ENCODE measurements around the gene ESYT2.

Gene ESYT2

GRCh38 chr7:158834878-158835784, 5.8 kb upstream of the ESYT2 start:
- no peak for TF ChIP-seq Cebpa-rat (IDR thresholded peaks at IDR 0.05)
- Histone ChIP-seq H3K27ac (no peak overlapping the region), H3K9me3 (replicated peaks in 1 of 11) (no peaks in the 10 kb centered on the region; a peak in 1 of 22 replicates), H3K4me2 (peak overlapping the region in 3 of 11 experiments; percentile 22 to 44 (median 26); a peak in 4 of 22 replicates), H3K36me3 (no peaks in the 10 kb centered on the region), H3K27me3 (no peaks in the 10 kb centered on the region), H4K20me1 (no peaks in the 10 kb centered on the region), H3K4me3 (no peak overlapping the region), H3K9ac (0 out of 22 replicates have a peak overlapping the region, but pooled peaks of 1 of the 11 experiments have one; percentile 9), H3K4me1 (peaks cover 7 to 25% (median 16%) of the 10 kb centered on the region in 10 experiments)

GRCh38 chr7:158832994-158833393, 3.7 kb upstream of the ESYT2 start:
- Histone ChIP-seq H3K27me3 (no peaks in the 10 kb centered on the region), H3K4me2 (no peak overlapping the region), H3K36me3 (no peaks in the 10 kb centered on the region), H4K20me1 (peaks cover 0 to 12% (median 5%) of the 10 kb centered on the region in 11 experiments; a peak in 14 of 22 replicates), H3K4me1 (peaks cover 9 to 25% (median 17%) of the 10 kb centered on the region in 10 experiments), H3K4me3 (no peak overlapping the region), H3K27ac (no peak overlapping the region), H3K9ac (no peak overlapping the region), H3K9me3 (replicated peaks in 1 of 11) (no peaks in the 10 kb centered on the region; a peak in 1 of 22 replicates)
- no peak for TF ChIP-seq Cebpa-rat (IDR thresholded peaks at IDR 0.05)

GRCh38 chr7:158831738-158832091, 2.4 kb upstream of the ESYT2 start:
- Histone ChIP-seq H3K4me2 (peak overlapping the region in 3 of 11 experiments; percentile 86 to 96 (median 93); a peak in 3 of 22 replicates), H3K27me3 (no peaks in the 10 kb centered on the region), H3K4me1 (peaks cover 21 to 37% (median 28%) of the 10 kb centered on the region in 10 experiments), H3K27ac (no peak overlapping the region), H3K36me3 (peaks cover 0 to 3% (median 2%) of the 10 kb centered on the region in 11 experiments; a peak in 5 of 22 replicates), H3K4me3 (no peak overlapping the region), H3K9me3 (replicated peaks in 1 of 11) (no peaks in the 10 kb centered on the region), H3K9ac (no peak overlapping the region), H4K20me1 (peaks cover 5 to 25% (median 13%) of the 10 kb centered on the region in 11 experiments; a peak in 18 of 22 replicates)
- TF ChIP-seq Cebpa-rat (IDR thresholded peaks at IDR 0.05): no peak

GRCh38 chr7:158830211-158830723, 958 bp upstream of the ESYT2 start:
- Histone ChIP-seq H3K36me3 (peaks cover 0 to 17% (median 6%) of the 10 kb centered on the region in 11 experiments; a peak in 7 of 22 replicates), H3K4me1 (peaks cover 32 to 49% (median 40%) of the 10 kb centered on the region in 10 experiments), H4K20me1 (peaks cover 5 to 27% (median 19%) of the 10 kb centered on the region in 11 experiments; a peak in 18 of 22 replicates), H3K4me3 (peak overlapping the region; percentile 81 to 97 (median 94)), H3K27ac (peak overlapping the region; percentile 89 to 99 (median 96)), H3K9ac (peak overlapping the region; percentile 92 to 98 (median 96)), H3K9me3 (replicated peaks in 1 of 11) (no peaks in the 10 kb centered on the region), H3K4me2 (peak overlapping the region; percentile 86 to 97 (median 94)), H3K27me3 (no peaks in the 10 kb centered on the region)
- TF ChIP-seq Cebpa-rat (IDR thresholded peaks at IDR 0.05): no peak

- no peak for TF ChIP-seq Cebpa-rat (IDR thresholded peaks at IDR 0.05)
- peaks cover 5 to 39% (median 24%) of the 10 kb centered on the region in 11 experiments; a peak in 18 of 22 replicates for H4K20me1 ChIP-seq
- H3K27ac ChIP-seq: peak overlapping the region; percentile 89 to 99 (median 96)
- peaks cover 36 to 58% (median 52%) of the 10 kb centered on the region in 10 experiments for H3K4me1 ChIP-seq
- peak overlapping the region; percentile 81 to 97 (median 94) for H3K4me3 ChIP-seq
- H3K4me2 ChIP-seq: peak overlapping the region; percentile 52 to 96 (median 94)
- H3K36me3 ChIP-seq: peaks cover 0 to 17% (median 6%) of the 10 kb centered on the region in 11 experiments; a peak in 7 of 22 replicates
- peak overlapping the region; percentile 92 to 98 (median 96) for H3K9ac ChIP-seq
- H3K9me3 ChIP-seq (replicated peaks in 1 of 11): no peaks in the 10 kb centered on the region
- H3K27me3 ChIP-seq: no peaks in the 10 kb centered on the region
These were observed 328 bp downstream of the ESYT2 start for GRCh38 chr7:158829021-158829341.

- TF ChIP-seq Cebpa-rat (IDR thresholded peaks at IDR 0.05): no peak
- H4K20me1 ChIP-seq: peaks cover 5 to 41% (median 24%) of the 10 kb centered on the region in 11 experiments; a peak in 18 of 22 replicates
- H3K9ac ChIP-seq: peak overlapping the region; percentile 92 to 98 (median 96)
- H3K27ac ChIP-seq: peak overlapping the region; percentile 89 to 99 (median 96)
- peaks cover 42 to 64% (median 58%) of the 10 kb centered on the region in 10 experiments for H3K4me1 ChIP-seq
- H3K4me3 ChIP-seq: peak overlapping the region; percentile 81 to 97 (median 94)
- no peaks in the 10 kb centered on the region for H3K27me3 ChIP-seq
- H3K4me2 ChIP-seq: peak overlapping the region; percentile 82 to 96 (median 94)
- peaks cover 0 to 17% (median 6%) of the 10 kb centered on the region in 11 experiments; a peak in 7 of 22 replicates for H3K36me3 ChIP-seq
- H3K9me3 ChIP-seq (replicated peaks in 1 of 11): no peaks in the 10 kb centered on the region
These were observed 932 bp downstream of the ESYT2 start for GRCh38 chr7:158828133-158829020.

GRCh38 chr7:158827411-158828132, 1.7 kb downstream of the ESYT2 start:
- H4K20me1 ChIP-seq: peaks cover 5 to 41% (median 24%) of the 10 kb centered on the region in 11 experiments; a peak in 18 of 22 replicates
- H3K4me3 ChIP-seq: peak overlapping the region; percentile 81 to 97 (median 94)
- no peaks in the 10 kb centered on the region for H3K27me3 ChIP-seq
- H3K36me3 ChIP-seq: peaks cover 0 to 17% (median 6%) of the 10 kb centered on the region in 11 experiments; a peak in 7 of 22 replicates
- peaks cover 44 to 72% (median 66%) of the 10 kb centered on the region in 10 experiments for H3K4me1 ChIP-seq
- H3K4me2 ChIP-seq: peak overlapping the region; percentile 82 to 96 (median 94)
- H3K9ac ChIP-seq: peak overlapping the region; percentile 92 to 98 (median 96)
- TF ChIP-seq Cebpa-rat (IDR thresholded peaks at IDR 0.05): no peak
- H3K27ac ChIP-seq: peak overlapping the region; percentile 89 to 99 (median 96); a peak in 21 of 22 replicates
- no peaks in the 10 kb centered on the region for H3K9me3 ChIP-seq (replicated peaks in 1 of 11)

Measured in BLaER1 treated with 17β-estradiol and CSF1 and Interleukin-3, amounts not matched to agents 10 nM and 100 nM (cell line).